ENCODE measurements around the gene FMNL1.

DNA sequence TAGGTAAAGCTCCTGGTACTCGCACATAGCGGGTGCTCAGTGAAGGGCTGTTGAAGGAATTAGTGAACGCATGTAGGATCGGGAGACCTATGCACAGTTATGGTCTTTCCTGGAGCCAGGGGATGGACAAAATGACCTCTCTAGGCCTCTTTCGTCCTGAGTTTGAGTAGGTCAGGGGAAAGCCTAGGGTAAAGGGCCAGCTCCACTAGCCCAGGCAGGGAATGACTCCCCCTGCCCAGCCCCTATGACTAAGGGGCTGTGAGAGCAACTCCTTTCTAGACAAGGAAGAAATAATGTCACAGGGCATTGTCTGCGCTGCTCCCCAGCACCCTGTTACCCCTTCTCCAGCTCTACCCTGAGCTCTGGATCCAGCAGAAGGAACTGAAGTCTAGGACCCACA, 24.6 kb upstream of the FMNL1 start:
- no peak for TF ChIP-seq EZH2 (IDR thresholded peaks at IDR 0.05; ENCODE audit: insufficient read depth, poor library complexity, severe bottlenecking)
- no peak for TF ChIP-seq EZH2phosphoT487 (IDR thresholded peaks at IDR 0.05; ENCODE audit: insufficient read depth, low read depth)
